Activated T-helper 1 cell treated with anti-CD3 and anti-CD28 coated beads, Interleukin-12 subunit alpha, Interleukin-12 subunit beta, Interleukin-2, Interleukin-4 antibody, amounts not matched to agents 30 ng/mL and 10 ng/mL and 1 ng/mL, durations not matched to agents 14 hours and 24 hours and 36 hours (primary cell): ENCODE results near the gene PARP15. TPM values are rescaled to one million over a fixed set of nuclear protein-coding genes. Genes with fewer than 3 reads are reported as not detected.
"Not testable (repeated sequence)": the region's sequence is repeated elsewhere in the genome, so short reads cannot be mapped to it uniquely, and the experiment has no call there.

ENCODE experiments used
- DNase-seq: peaks from one replicate; pipeline ENCODE4 v3.0.0; 2021; ENCODE audit warnings: low spot score
- H3K27ac Mint-ChIP-seq: one replicate; pipeline ENCODE4 v1.8.0; 2021; ENCODE audit warnings: mild to moderate bottlenecking, mixed read lengths
- H3K27me3 Mint-ChIP-seq: one replicate; pipeline ENCODE4 v1.8.0; 2022; ENCODE audit warnings: mild to moderate bottlenecking, moderate library complexity, mixed read lengths; ENCODE audit not compliant: insufficient read depth
- H3K36me3 Mint-ChIP-seq: one replicate; pipeline ENCODE4 v1.8.0; 2021; ENCODE audit warnings: low read depth, mixed read lengths
- H3K4me1 Mint-ChIP-seq: one replicate; pipeline ENCODE4 v1.8.0; 2021; ENCODE audit warnings: low read depth, mixed read lengths
- H3K4me3 Mint-ChIP-seq: one replicate; pipeline ENCODE4 v1.8.0; 2021; ENCODE audit warnings: mild to moderate bottlenecking, moderate library complexity, mixed read lengths
- H3K9me3 Mint-ChIP-seq: one replicate; pipeline ENCODE4 v1.8.0; 2021; ENCODE audit warnings: mixed read lengths
- intact Hi-C: fragments of 100-400 bp; cut with micrococcal nuclease; formaldehyde crosslinking; loops from one replicate; pipeline ENCODE4 v1.15.1; 2024
- total RNA-seq: library from RNA; stranded (reverse); gene quantifications from 2 replicates; pipeline ENCODE4 v1.2.3, GENCODE V29; 2022

The PARP15 gene
- total RNA-seq, 1 donor from 2014 or later: 13.2 TPM

DNA sequence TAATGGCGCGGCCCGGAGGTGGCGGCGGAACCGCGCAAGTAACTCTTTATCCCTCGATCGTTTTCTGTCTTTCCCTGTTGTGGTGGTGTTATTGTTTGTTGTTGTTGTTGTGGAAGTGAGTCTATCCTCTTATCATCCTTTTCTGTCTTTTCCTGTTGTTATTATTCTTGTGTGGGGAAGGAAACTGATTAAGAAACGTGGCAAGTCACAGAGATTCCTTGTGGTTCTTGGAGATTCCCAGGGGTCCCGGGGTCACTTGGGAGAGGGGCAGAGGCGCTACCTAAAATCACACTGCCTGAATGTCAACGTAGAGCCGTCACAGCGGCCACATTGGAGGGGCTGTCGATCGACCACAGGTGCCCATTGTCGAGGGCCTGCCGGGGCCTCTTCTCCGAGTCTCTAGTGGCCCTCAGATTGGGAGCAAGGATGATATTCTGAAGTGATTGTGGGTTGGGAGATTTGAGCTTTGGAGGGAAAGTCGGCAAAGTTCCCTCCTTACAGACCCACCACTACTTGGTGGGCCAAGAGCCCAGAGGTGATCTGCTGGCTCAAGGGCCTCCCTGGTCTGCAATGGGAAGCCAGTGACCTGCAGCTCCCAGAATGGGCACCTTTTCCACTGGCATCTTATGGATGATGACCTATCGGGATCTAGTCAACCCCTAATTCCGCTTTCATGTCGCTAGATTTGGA lies 104.0 kb downstream of the PARP15 start:
- Mint-ChIP-seq H3K9me3 (no peaks in the 10 kb centered on the region), H3K27me3 (no peaks in the 10 kb centered on the region), H3K4me3 (peak overlapping the region; percentile 95), H3K27ac (peak overlapping the region; percentile 94), H3K36me3 (peaks cover 36% of the 10 kb centered on the region), H3K4me1 (peaks cover 65% of the 10 kb centered on the region)
- intact Hi-C loops: loop anchor here (2.0 to 5.0 kb wide), 2 partner anchors 111 to 297 kb away; partner anchors contain the start of genes FAM162A and HSPBAP1
- DNase-seq: no peak

GRCh38 chr3:122681974-122682409 lies 104.5 kb downstream of the PARP15 start:
- no peaks in the 10 kb centered on the region for H3K9me3 Mint-ChIP-seq
- peaks cover 36% of the 10 kb centered on the region for H3K36me3 Mint-ChIP-seq
- H3K27ac Mint-ChIP-seq: peak overlapping the region; percentile 94
- intact Hi-C loops: loop anchor here (2.0 to 5.0 kb wide), 3 partner anchors 110 to 933 kb away; partner anchors contain the start of genes FAM162A, GOLGB1 and HSPBAP1
- DNase-seq: no peak
- peaks cover 71% of the 10 kb centered on the region for H3K4me1 Mint-ChIP-seq
- H3K27me3 Mint-ChIP-seq: no peaks in the 10 kb centered on the region
- H3K4me3 Mint-ChIP-seq: peak overlapping the region; percentile 95

DNA sequence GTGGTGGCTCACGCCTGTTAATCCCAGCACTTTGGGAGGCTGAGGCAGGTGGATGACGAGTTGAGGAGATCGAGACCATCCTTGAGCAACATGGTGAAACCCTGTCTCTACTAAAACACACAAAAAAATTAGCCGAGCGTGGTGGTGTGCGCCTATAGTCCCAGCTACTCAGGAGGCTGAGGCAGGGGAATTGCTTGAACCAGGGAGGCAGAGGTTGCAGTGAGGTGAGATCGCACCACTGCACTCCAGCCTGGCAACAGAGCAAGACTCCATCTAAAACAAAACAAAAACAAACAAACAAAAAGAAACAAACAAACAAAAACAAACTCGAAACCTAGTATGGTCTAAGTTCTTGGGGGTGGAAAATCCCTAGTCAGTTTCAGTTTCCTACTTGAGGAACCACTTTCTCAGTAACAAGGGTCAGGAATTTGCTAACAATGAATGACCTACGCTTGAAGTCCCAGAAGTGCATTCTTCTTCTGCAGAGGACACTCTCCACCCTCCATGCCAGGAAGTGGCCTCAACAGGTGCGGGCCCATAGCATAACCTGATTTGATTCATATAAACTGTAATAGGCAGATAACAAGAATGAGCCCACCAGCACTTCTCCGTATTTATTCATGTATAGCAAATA lies 105.4 kb downstream of the PARP15 start:
- H3K4me1 Mint-ChIP-seq: peaks cover 80% of the 10 kb centered on the region
- not testable (repeated sequence) for H3K27me3 Mint-ChIP-seq, DNase-seq, H3K9me3 Mint-ChIP-seq
- H3K27ac Mint-ChIP-seq: peak overlapping the region; percentile 94
- H3K4me3 Mint-ChIP-seq: peak overlapping the region; percentile 95
- intact Hi-C loops: loop anchor here (2.0 to 5.0 kb wide), 2 partner anchors 109 to 934 kb away; partner anchors contain the start of genes GOLGB1 and HSPBAP1
- peaks cover 36% of the 10 kb centered on the region for H3K36me3 Mint-ChIP-seq

- H3K9me3 Mint-ChIP-seq: no peaks in the 10 kb centered on the region
- H3K27ac Mint-ChIP-seq: peak overlapping the region; percentile 62
- no peaks in the 10 kb centered on the region for H3K27me3 Mint-ChIP-seq
- intact Hi-C loops: no loop called here
- H3K36me3 Mint-ChIP-seq: peaks cover 46% of the 10 kb centered on the region
- H3K4me1 Mint-ChIP-seq: peaks cover 64% of the 10 kb centered on the region
- DNase-seq: no peak
- no peak overlapping the region for H3K4me3 Mint-ChIP-seq
Observed at GRCh38 chr3:122687298-122687697, 109.8 kb downstream of the PARP15 start.

Other genes with a start within 250 kb of the PARP15 start
- gene MIX23, start 194.4 kb upstream of the PARP15 start, total RNA-seq: 106 and 111 TPM in 2 replicates
- gene FAM162A, start 193.5 kb upstream of the PARP15 start, total RNA-seq: 63.7 and 70.0 TPM in 2 replicates
- gene WDR5B, start 161.6 kb upstream of the PARP15 start, total RNA-seq: 4.3 and 5.6 TPM in 2 replicates
- 81.7 and 88.2 TPM in 2 replicates for gene KPNA1, start 62.7 kb upstream of the PARP15 start, total RNA-seq
- gene PARP9, start 13.3 kb upstream of the PARP15 start, total RNA-seq: 45.0 and 47.3 TPM in 2 replicates
- 40.8 and 44.5 TPM in 2 replicates for gene DTX3L, start 13.3 kb upstream of the PARP15 start, total RNA-seq
- 66.7 and 68.6 TPM in 2 replicates for gene PARP14, start 103.2 kb downstream of the PARP15 start, total RNA-seq
- gene HSPBAP1, start 216.2 kb downstream of the PARP15 start, total RNA-seq: 8.1 and 8.9 TPM in 2 replicates
- 1.7 and 1.9 TPM in 2 replicates for gene SLC49A4, start 217.4 kb downstream of the PARP15 start, total RNA-seq